WTC11 (cell line): Measurements from ENCODE around the gene CES3. TPM values are rescaled to one million over a fixed set of nuclear protein-coding genes. Genes with fewer than 3 reads are reported as not detected.

Experiments
- ATAC-seq: fragments of 200-7000 bp; cut with Tn5 transposase; 2 replicates; pipeline ENCODE4 v1.10.0; 2021; ENCODE audit warnings: mild to moderate bottlenecking, moderate library complexity
- CTCF ChIA-PET: fragments of 300-600 bp; sonication (Branson Sonifier 250); formaldehyde crosslinking; loops from one replicate; lab custom pipeline; 2021; ENCODE audit warnings: antibody characterized with exemption; lab: Charles Lee
- POLR2A ChIA-PET: fragments of 350-600 bp; sonication (Branson Sonifier 250); formaldehyde crosslinking; loops from one replicate; lab custom pipeline; 2021; ENCODE audit warnings: antibody characterized with exemption; lab: Charles Lee
- DNase-seq: peaks from one replicate; pipeline ENCODE4 v3.0.0; 2021; ENCODE audit warnings: low spot score
- H3K27ac Mint-ChIP-seq: 2 replicates; pipeline ENCODE4 v1.8.0; 2021; ENCODE audit warnings: mixed read lengths
- H3K27me3 Mint-ChIP-seq: 2 replicates; pipeline ENCODE4 v1.8.0; 2021; ENCODE audit warnings: low read depth, mild to moderate bottlenecking, moderate library complexity, mixed read lengths
- H3K36me3 Mint-ChIP-seq: 2 replicates; pipeline ENCODE4 v1.8.0; 2021; ENCODE audit warnings: mixed read lengths
- H3K4me1 Mint-ChIP-seq: 2 replicates; pipeline ENCODE4 v1.8.0; 2022; ENCODE audit warnings: mixed read lengths
- H3K4me3 Mint-ChIP-seq: 2 replicates; pipeline ENCODE4 v1.8.0; 2021; ENCODE audit warnings: mild to moderate bottlenecking, moderate library complexity, mixed read lengths
- H3K9me3 Mint-ChIP-seq: 2 replicates; pipeline ENCODE4 v1.8.0; 2021; ENCODE audit warnings: mixed read lengths
- GTF2I ChIP-seq: fragments of 250-450 bp; sonication (Bioruptor Pico); conservative IDR thresholded peaks from 2 replicates; pipeline ENCODE4 v1.4.0; 2021; ENCODE audit warnings: mild to moderate bottlenecking
- JAZF1 ChIP-seq: fragments of 250-450 bp; sonication (Bioruptor Pico); IDR thresholded peaks from 2 replicates; pipeline ENCODE4 v1.9.0; 2021; ENCODE audit warnings: moderate library complexity, mild to moderate bottlenecking, inconsistent platforms
- MLX ChIP-seq: sonication (generic); formaldehyde crosslinking; IDR thresholded peaks from 2 replicates; pipeline ENCODE4 v1.8.1; 2023; ENCODE audit warnings: mild to moderate bottlenecking, missing genetic modification reagents, moderate library complexity
- MXD4 ChIP-seq: fragments of 250-450 bp; sonication (Bioruptor Pico); IDR thresholded peaks from 2 replicates; pipeline ENCODE4 v1.8.0; 2021; ENCODE audit warnings: mild to moderate bottlenecking, moderate library complexity, borderline replicate concordance
- TCF7 ChIP-seq: sonication (generic); formaldehyde crosslinking; IDR thresholded peaks from 2 replicates; pipeline ENCODE4 v1.8.0; 2022; ENCODE audit warnings: mild to moderate bottlenecking, low read depth, missing genetic modification reagents, moderate library complexity
- ZBTB21 ChIP-seq: sonication (generic); formaldehyde crosslinking; IDR thresholded peaks from 2 replicates; pipeline ENCODE4 v1.8.1; 2023; ENCODE audit warnings: mild to moderate bottlenecking, missing genetic modification reagents, borderline replicate concordance
- ZNF121 ChIP-seq: sonication (generic); formaldehyde crosslinking; IDR thresholded peaks from 2 replicates; pipeline ENCODE4 v1.8.0; 2023; ENCODE audit warnings: missing genetic modification reagents
- ZNF532 ChIP-seq: fragments of 250-450 bp; sonication (Bioruptor Pico); IDR thresholded peaks from 2 replicates; pipeline ENCODE4 v1.9.0; 2021; ENCODE audit warnings: mild to moderate bottlenecking, borderline replicate concordance
- ZNF671 ChIP-seq: fragments of 250-450 bp; sonication (Bioruptor Pico); IDR thresholded peaks from 2 replicates; pipeline ENCODE4 v1.8.0; 2021; ENCODE audit warnings: mild to moderate bottlenecking
- total RNA-seq: library from RNA; stranded (reverse); gene quantifications from 3 replicates; pipeline ENCODE4 v1.2.3, GENCODE V29; 2021
- TF ChIP-seq, protein P1 (sequence below): sonication (generic); formaldehyde crosslinking; IDR thresholded peaks from 2 replicates; pipeline ENCODE4 v1.8.1; 2022; ENCODE audit warnings: missing genetic modification reagents, borderline replicate concordance
- TF ChIP-seq, protein P2 (sequence below): sonication (generic); formaldehyde crosslinking; IDR thresholded peaks from 2 replicates; pipeline ENCODE4 v1.8.1; 2023; ENCODE audit warnings: mild to moderate bottlenecking, missing genetic modification reagents, moderate library complexity
- TF ChIP-seq, protein P3 (sequence below): sonication (generic); formaldehyde crosslinking; IDR thresholded peaks from 2 replicates; pipeline ENCODE4 v1.8.0; 2022; ENCODE audit warnings: mild to moderate bottlenecking, missing genetic modification reagents
- TF ChIP-seq, protein P4 (sequence below): fragments of 250-450 bp; sonication (Bioruptor Pico); IDR thresholded peaks from 2 replicates; pipeline ENCODE4 v1.9.0; 2021; ENCODE audit warnings: mild to moderate bottlenecking
- TF ChIP-seq, protein P5 (sequence below): sonication (generic); formaldehyde crosslinking; IDR thresholded peaks from 2 replicates; pipeline ENCODE4 v1.8.0; 2022; ENCODE audit warnings: mild to moderate bottlenecking, missing genetic modification reagents

Gene CES3
- total RNA-seq, 1 experiment from 2014 or later: 3.3 TPM

DNA sequence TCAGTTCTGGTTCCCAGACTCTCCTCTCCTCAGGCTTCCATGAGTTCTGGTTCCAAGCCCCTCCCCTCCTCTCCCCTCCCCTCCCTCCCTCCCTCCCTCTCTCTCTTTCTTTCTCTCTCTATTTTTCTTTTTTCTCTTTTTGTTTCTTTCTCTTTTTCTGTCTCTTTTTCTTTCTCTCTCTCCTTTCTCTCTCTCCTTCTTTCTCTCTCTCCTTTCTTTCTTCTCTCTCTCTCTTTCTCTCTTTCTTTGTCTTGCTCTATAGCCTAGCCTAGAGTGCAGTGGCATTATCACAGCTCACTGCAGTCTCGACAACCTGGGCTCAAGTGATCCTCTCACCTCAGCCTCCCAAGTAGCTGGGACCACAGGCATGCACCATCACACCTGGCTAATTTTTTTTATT is 796 bp upstream of the CES3 start:
- H3K9me3 Mint-ChIP-seq: no peaks in the 10 kb centered on the region
- peaks cover 8% of the 10 kb centered on the region; the same call in 1 of the 2 replicates for H3K27me3 Mint-ChIP-seq
- H3K4me1 Mint-ChIP-seq: peaks cover 9% of the 10 kb centered on the region
- ChIA-PET CTCF (interaction anchor here (0.6 to 5.3 kb wide), 53 partner anchors 8 to 541 kb away, joined by 3 to 51 read pairs (median 6); partner anchors contain the start of genes ATP6V0D1, B3GNT9, CDH16 and ELMO3), POLR2A (interaction anchor here (1.0 to 1.2 kb wide), 2 partner anchors 211 to 287 kb away, joined by 3 to 4 read pairs; partner anchors contain the start of genes FHOD1 and NOL3)
- H3K4me3 Mint-ChIP-seq: no peak overlapping the region
- no peak for DNase-seq
- no peak overlapping the region for H3K27ac Mint-ChIP-seq
- ATAC-seq: no peak
- no peak for TF ChIP-seq GTF2I (CRISPR knock-in tag)
- TF ChIP-seq, protein P1, sequence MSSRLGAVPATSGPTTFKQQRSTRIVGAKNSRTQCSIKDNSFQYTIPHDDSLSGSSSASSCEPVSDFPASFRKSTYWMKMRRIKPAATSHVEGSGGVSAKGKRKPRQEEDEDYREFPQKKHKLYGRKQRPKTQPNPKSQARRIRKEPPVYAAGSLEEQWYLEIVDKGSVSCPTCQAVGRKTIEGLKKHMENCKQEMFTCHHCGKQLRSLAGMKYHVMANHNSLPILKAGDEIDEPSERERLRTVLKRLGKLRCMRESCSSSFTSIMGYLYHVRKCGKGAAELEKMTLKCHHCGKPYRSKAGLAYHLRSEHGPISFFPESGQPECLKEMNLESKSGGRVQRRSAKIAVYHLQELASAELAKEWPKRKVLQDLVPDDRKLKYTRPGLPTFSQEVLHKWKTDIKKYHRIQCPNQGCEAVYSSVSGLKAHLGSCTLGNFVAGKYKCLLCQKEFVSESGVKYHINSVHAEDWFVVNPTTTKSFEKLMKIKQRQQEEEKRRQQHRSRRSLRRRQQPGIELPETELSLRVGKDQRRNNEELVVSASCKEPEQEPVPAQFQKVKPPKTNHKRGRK (CRISPR knock-in tag): 0 out of 2 replicates have a peak, but pooled peaks have one; percentile 31
- no peaks in the 10 kb centered on the region for H3K36me3 Mint-ChIP-seq

- Mint-ChIP-seq H3K27ac (no peak overlapping the region; the same call in 1 of the 2 replicates), H3K9me3 (no peaks in the 10 kb centered on the region), H3K4me3 (peak overlapping the region; percentile 66), H3K36me3 (no peaks in the 10 kb centered on the region), H3K4me1 (peaks cover 9% of the 10 kb centered on the region), H3K27me3 (peaks cover 8% of the 10 kb centered on the region; the same call in 1 of the 2 replicates)
- TF ChIP-seq ZBTB21 (CRISPR knock-in tag) (no peak), ZNF121 (CRISPR knock-in tag) (no peak), MXD4 (CRISPR knock-in tag) (no peak)
- TF ChIP-seq, protein P2, sequence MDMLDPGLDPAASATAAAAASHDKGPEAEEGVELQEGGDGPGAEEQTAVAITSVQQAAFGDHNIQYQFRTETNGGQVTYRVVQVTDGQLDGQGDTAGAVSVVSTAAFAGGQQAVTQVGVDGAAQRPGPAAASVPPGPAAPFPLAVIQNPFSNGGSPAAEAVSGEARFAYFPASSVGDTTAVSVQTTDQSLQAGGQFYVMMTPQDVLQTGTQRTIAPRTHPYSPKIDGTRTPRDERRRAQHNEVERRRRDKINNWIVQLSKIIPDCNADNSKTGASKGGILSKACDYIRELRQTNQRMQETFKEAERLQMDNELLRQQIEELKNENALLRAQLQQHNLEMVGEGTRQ (CRISPR knock-in tag): no peak
- CTCF ChIA-PET: interaction anchor here (0.7 to 5.3 kb wide), 19 partner anchors 8 to 559 kb away, joined by 3 to 51 read pairs (median 10); partner anchors contain the start of genes B3GNT9, ELMO3, FBXL8 and NOL3
- ATAC-seq (no peak), DNase-seq (no peak)
- POLR2A ChIA-PET: no interaction called here
These were observed 848 bp downstream of the CES3 start for GRCh38 chr16:66961914-66962313.

DNA sequence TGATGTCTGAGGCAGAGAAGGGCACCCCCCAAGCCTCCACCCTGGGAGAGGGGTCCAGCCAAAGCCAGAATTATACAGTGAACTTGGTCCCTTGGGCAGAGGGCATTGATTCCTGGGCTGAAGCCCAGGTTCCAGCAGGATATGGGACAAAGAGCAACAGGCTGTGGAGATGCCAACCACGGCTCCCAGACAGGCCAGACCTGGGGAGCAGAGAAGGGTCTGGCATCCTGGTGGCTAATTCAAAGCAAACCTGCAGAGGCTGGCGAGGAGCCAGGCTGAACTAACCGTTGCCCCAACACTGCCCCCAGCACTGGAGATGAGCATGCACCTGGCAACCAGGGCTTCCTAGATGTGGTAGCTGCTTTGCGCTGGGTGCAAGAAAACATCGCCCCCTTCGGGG is 3.0 kb downstream of the CES3 start:
- POLR2A ChIA-PET: no interaction called here
- peaks cover 9% of the 10 kb centered on the region for H3K4me1 Mint-ChIP-seq
- ATAC-seq (no peak), DNase-seq (no peak)
- H3K4me3 Mint-ChIP-seq: no peak overlapping the region
- no peaks in the 10 kb centered on the region for H3K36me3 Mint-ChIP-seq
- no peaks in the 10 kb centered on the region; the same call in 1 of the 2 replicates for H3K27me3 Mint-ChIP-seq
- no peak overlapping the region for H3K27ac Mint-ChIP-seq
- TF ChIP-seq ZNF532 (CRISPR knock-in tag): no peak
- TF ChIP-seq, protein P3, sequence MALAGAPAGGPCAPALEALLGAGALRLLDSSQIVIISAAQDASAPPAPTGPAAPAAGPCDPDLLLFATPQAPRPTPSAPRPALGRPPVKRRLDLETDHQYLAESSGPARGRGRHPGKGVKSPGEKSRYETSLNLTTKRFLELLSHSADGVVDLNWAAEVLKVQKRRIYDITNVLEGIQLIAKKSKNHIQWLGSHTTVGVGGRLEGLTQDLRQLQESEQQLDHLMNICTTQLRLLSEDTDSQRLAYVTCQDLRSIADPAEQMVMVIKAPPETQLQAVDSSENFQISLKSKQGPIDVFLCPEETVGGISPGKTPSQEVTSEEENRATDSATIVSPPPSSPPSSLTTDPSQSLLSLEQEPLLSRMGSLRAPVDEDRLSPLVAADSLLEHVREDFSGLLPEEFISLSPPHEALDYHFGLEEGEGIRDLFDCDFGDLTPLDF (CRISPR knock-in tag): no peak
- H3K9me3 Mint-ChIP-seq: no peaks in the 10 kb centered on the region
- CTCF ChIA-PET: interaction anchor here (0.8 to 4.3 kb wide), 6 partner anchors 10 to 206 kb away, joined by 3 to 27 read pairs (median 10); partner anchors contain the start of genes FBXL8, NOL3 and TRADD

GRCh38 chr16:66968847-66969246 is 7.8 kb downstream of the CES3 start:
- Mint-ChIP-seq H3K27ac (no peak overlapping the region), H3K9me3 (no peaks in the 10 kb centered on the region), H3K4me3 (no peak overlapping the region), H3K4me1 (no peaks in the 10 kb centered on the region), H3K36me3 (no peaks in the 10 kb centered on the region), H3K27me3 (no peaks in the 10 kb centered on the region; the same call in 1 of the 2 replicates)
- POLR2A ChIA-PET: no interaction called here
- no peak for TF ChIP-seq TCF7 (CRISPR knock-in tag)
- TF ChIP-seq ZBTB21 (CRISPR knock-in tag): no peak
- TF ChIP-seq ZNF671: no peak
- TF ChIP-seq MXD4 (CRISPR knock-in tag): no peak
- TF ChIP-seq, protein P4, sequence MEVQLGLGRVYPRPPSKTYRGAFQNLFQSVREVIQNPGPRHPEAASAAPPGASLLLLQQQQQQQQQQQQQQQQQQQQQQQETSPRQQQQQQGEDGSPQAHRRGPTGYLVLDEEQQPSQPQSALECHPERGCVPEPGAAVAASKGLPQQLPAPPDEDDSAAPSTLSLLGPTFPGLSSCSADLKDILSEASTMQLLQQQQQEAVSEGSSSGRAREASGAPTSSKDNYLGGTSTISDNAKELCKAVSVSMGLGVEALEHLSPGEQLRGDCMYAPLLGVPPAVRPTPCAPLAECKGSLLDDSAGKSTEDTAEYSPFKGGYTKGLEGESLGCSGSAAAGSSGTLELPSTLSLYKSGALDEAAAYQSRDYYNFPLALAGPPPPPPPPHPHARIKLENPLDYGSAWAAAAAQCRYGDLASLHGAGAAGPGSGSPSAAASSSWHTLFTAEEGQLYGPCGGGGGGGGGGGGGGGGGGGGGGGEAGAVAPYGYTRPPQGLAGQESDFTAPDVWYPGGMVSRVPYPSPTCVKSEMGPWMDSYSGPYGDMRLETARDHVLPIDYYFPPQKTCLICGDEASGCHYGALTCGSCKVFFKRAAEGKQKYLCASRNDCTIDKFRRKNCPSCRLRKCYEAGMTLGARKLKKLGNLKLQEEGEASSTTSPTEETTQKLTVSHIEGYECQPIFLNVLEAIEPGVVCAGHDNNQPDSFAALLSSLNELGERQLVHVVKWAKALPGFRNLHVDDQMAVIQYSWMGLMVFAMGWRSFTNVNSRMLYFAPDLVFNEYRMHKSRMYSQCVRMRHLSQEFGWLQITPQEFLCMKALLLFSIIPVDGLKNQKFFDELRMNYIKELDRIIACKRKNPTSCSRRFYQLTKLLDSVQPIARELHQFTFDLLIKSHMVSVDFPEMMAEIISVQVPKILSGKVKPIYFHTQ (CRISPR knock-in tag): no peak
- TF ChIP-seq JAZF1: no peak
- no peak for TF ChIP-seq MLX (CRISPR knock-in tag)
- TF ChIP-seq, protein P5, sequence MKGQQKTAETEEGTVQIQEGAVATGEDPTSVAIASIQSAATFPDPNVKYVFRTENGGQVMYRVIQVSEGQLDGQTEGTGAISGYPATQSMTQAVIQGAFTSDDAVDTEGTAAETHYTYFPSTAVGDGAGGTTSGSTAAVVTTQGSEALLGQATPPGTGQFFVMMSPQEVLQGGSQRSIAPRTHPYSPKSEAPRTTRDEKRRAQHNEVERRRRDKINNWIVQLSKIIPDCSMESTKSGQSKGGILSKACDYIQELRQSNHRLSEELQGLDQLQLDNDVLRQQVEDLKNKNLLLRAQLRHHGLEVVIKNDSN: no peak
- no peak for TF ChIP-seq ZNF121 (CRISPR knock-in tag)
- no peak for ATAC-seq
- no peak for DNase-seq
- CTCF ChIA-PET: interaction anchor here (0.8 to 6.8 kb wide), 2 partner anchors 8 to 186 kb away, joined by 3 to 39 read pairs; partner anchors contain the start of gene CES3
